Heart right ventricle (tissue), 16 donors: ENCODE measurements around the gene ITIH3. TPM values are rescaled to one million over a fixed set of nuclear protein-coding genes. Genes with fewer than 3 reads are reported as not detected.

Experiments
- ATAC-seq, 8 donors: fragments of 200-7000 bp; cut with Tn5 transposase; one replicate each; pipeline ENCODE4 v1.9.1; 2020; ENCODE audit warnings: mild to moderate bottlenecking in 8 of 8, moderate library complexity in 8 of 8, moderate number of reproducible peaks in 1 of 8
- DNase-seq, 2 donors: peaks; one replicate each; pipeline ENCODE4 v3.0.0-alpha.2; 2020
- H3K27ac ChIP-seq, 10 donors: fragments of 200-600 bp; sonication (generic) in 2 of 10; one replicate each; pipeline versions ENCODE4 v1.5.0 to v1.8.0; 2020 to 2022; ENCODE audit warnings: mild to moderate bottlenecking in 3 of 10
- H3K27me3 ChIP-seq, 7 donors: fragments of 200-600 bp; one replicate each; pipeline ENCODE4 v1.8.0; 2021 to 2022; ENCODE audit warnings: mild to moderate bottlenecking in 2 of 7
- H3K36me3 ChIP-seq, 9 donors: fragments of 200-600 bp; sonication (generic) in 1 of 9; one replicate each; pipeline versions ENCODE4 v1.5.0 to v1.8.0; 2020 to 2022; ENCODE audit warnings: mild to moderate bottlenecking in 2 of 9
- H3K4me1 ChIP-seq, 9 donors: fragments of 200-600 bp; sonication (generic) in 1 of 9; one replicate each; pipeline versions ENCODE4 v1.5.0 to v1.8.0; 2020 to 2022; ENCODE audit warnings: mild to moderate bottlenecking in 4 of 9
- H3K4me3 ChIP-seq, 10 donors: fragments of 200-600 bp; sonication (generic) in 2 of 10; one replicate each; pipeline versions ENCODE4 v1.5.0 to v1.8.0; 2020 to 2022; ENCODE audit warnings: mild to moderate bottlenecking in 7 of 10, moderate library complexity in 2 of 10
- H3K9me3 ChIP-seq, 11 donors: fragments of 200-600 bp in 10 of 11; sonication (generic) in 2 of 11; one replicate each; pipeline versions ENCODE4 v1.5.0 to v1.8.0; 2013 to 2022; ENCODE audit warnings: mild to moderate bottlenecking in 2 of 11, control low read depth in 1 of 11, moderate library complexity in 1 of 11
- WGBS, 2 donors: extraction: QIAGEN DNeasy Blood & Tissue Kit; methylation state at CpG; one replicate each; pipeline ENCODE4 v1.1.7; 2013; ENCODE audit warnings: inconsistent platforms in 1 of 2; 5-methylcytosine and 5-hydroxymethylcytosine counted together
- intact Hi-C, 10 donors: fragments of 100-400 bp; cut with DNase I; formaldehyde crosslinking; loops; one replicate each; pipeline versions ENCODE4 v1.11.1 to v1.14.2; 2022
- polyA plus RNA-seq, 2 donors: library from polyadenylated mRNA; stranded (reverse); fragments of 200-250 nt; gene quantifications; one replicate each; pipeline ENCODE4 v1.2.3, GENCODE V29; 2013
- total RNA-seq, 10 donors: library from RNA; stranded (reverse); fragmentation: NEBNext Ultra II Directional in 3 of 10; extraction: Animal tissue kit (Norgen Biotek cat#: 25700) in 3 of 10; gene quantifications; one replicate each; pipeline versions ENCODE4 v1.2.1 to v1.2.4, GENCODE V29; 2021 to 2023
- TF ChIP-seq, protein P1 (sequence below), 9 donors: fragments of 200-600 bp; sonication (generic) in 2 of 9; IDR thresholded peaks; one replicate each; pipeline versions ENCODE4 v1.5.0 to v1.8.0; 2021 to 2022; ENCODE audit warnings: antibody characterized with exemption in 9 of 9, mild to moderate bottlenecking in 5 of 9, moderate library complexity in 1 of 9
- donor health status: Arrhythmogenic right ventricular cardiomyopathy.
- donor health status: ischemic (EF 13 %, LVEDD 7.1; RV severe dilation, severe dysfunction).
- donor health status: healthy with polysubstance abuse.
- donor health status: DM: no; HTN: yes; CAD: no.
- donor health status: DM: no; HTN: no; CAD: no.
- donor health status: ischemic (EF 25% LVEDD 6.9; RV normal size, moderate dysfunction).
- donor health status: ischemic (EF 25% LVEDD 5.7; RV mildly dilated, moderate dysfunction).
- donor health status: healthy.
- donor health status: DM: yes; HTN: yes; CAD: no.
- donor health status: Ischemic cardiomyopathy.
- donor health status: ischemic (EF 35%, LVEDD 5.7; RV mildly dilated, moderate dysfunction).
- donor health status: nonischemic (EF 11% LVEDD 7.7; RV severe dilation, severe dysfunction).
- donor health status: DM: yes; HTN: yes; CAD: no.
- donor health status: PGD.
- donor health status: ischemic (EF 29% LVEDD 5.4; RV normal size, mild dysfunction).
- donor health status: nonischemic (EF 23%, LVEDD 6.1; RV moderate dilation, normal function).

ITIH3 gene
- total and polyA plus RNA-seq, 12 donors = 0.13 to 1.3 (median 0.52) TPM

GRCh38 chr3:52813810-52814209 is 19.2 kb downstream of the ITIH3 start:
- no peaks in the 10 kb centered on the region for H3K36me3 ChIP-seq
- ATAC-seq = no peak

DNA sequence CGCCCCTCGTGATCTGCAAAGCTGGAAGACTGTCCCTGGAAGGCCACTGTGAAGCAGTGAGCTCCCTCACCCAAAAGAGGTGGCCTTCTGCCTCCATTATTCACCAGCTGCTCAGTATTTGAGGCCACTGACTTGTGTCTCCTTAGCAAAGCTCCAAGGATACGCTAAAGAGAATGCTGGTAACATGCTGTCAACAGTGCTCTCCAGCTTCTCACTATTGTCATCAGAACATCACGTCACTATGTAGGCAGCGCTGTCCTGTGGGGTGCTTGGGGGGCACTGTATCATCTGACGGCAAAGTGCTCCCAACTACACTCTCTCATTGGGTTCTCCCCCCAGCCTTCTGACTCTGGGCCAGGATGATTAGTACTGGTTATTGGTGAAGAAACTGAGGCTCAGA is 21.6 kb downstream of the ITIH3 start:
- Histone ChIP-seq H3K27me3 (no peaks in the 10 kb centered on the region), H3K9me3 (no peaks in the 10 kb centered on the region), H3K4me3 (no peak overlapping the region), H3K4me1 (no peaks in the 10 kb centered on the region), H3K36me3 (peaks cover 0 to 11% (median 0%) of the 10 kb centered on the region in 9 donors), H3K27ac (no peak overlapping the region)
- no peak for ATAC-seq
- TF ChIP-seq, protein P1, sequence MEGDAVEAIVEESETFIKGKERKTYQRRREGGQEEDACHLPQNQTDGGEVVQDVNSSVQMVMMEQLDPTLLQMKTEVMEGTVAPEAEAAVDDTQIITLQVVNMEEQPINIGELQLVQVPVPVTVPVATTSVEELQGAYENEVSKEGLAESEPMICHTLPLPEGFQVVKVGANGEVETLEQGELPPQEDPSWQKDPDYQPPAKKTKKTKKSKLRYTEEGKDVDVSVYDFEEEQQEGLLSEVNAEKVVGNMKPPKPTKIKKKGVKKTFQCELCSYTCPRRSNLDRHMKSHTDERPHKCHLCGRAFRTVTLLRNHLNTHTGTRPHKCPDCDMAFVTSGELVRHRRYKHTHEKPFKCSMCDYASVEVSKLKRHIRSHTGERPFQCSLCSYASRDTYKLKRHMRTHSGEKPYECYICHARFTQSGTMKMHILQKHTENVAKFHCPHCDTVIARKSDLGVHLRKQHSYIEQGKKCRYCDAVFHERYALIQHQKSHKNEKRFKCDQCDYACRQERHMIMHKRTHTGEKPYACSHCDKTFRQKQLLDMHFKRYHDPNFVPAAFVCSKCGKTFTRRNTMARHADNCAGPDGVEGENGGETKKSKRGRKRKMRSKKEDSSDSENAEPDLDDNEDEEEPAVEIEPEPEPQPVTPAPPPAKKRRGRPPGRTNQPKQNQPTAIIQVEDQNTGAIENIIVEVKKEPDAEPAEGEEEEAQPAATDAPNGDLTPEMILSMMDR (IDR thresholded peaks at IDR 0.05) = no peak
- DNase-seq = no peak
- intact Hi-C loops = no loop called here
- WGBS, 2 donors = 87% methylated on average over 6 of the region's 6 CpGs

More at GRCh38 chr3:52813810-52814209, 19.2 kb downstream of the ITIH3 start:
- intact Hi-C loops = no loop called here
- no peak for DNase-seq
- 80% methylated on average over 8 of the region's 8 CpGs for WGBS, 2 donors
- H3K4me3 ChIP-seq = no peak overlapping the region
- TF ChIP-seq, protein P1 (IDR thresholded peaks at IDR 0.05) = no peak
- no peak overlapping the region for H3K27ac ChIP-seq
- H3K4me1 ChIP-seq = no peaks in the 10 kb centered on the region
- no peaks in the 10 kb centered on the region for H3K9me3 ChIP-seq
- no peaks in the 10 kb centered on the region for H3K27me3 ChIP-seq

- intact Hi-C loops = no loop called here
- Histone ChIP-seq H3K9me3 (no peaks in the 10 kb centered on the region), H3K27me3 (no peaks in the 10 kb centered on the region), H3K4me3 (no peak overlapping the region), H3K4me1 (no peaks in the 10 kb centered on the region), H3K36me3 (peaks cover 0 to 15% (median 0%) of the 10 kb centered on the region in 9 donors), H3K27ac (no peak overlapping the region)
- 92 to 94% methylated on average over 10 of the region's 10 CpGs for WGBS, 2 donors
- TF ChIP-seq, protein P1 (IDR thresholded peaks at IDR 0.05) = no peak
- DNase-seq (no peak), ATAC-seq (peak in 1 of 8 donors; percentile 8)
Measured at GRCh38 chr3:52816654-52817053, 22.1 kb downstream of the ITIH3 start.

DNA sequence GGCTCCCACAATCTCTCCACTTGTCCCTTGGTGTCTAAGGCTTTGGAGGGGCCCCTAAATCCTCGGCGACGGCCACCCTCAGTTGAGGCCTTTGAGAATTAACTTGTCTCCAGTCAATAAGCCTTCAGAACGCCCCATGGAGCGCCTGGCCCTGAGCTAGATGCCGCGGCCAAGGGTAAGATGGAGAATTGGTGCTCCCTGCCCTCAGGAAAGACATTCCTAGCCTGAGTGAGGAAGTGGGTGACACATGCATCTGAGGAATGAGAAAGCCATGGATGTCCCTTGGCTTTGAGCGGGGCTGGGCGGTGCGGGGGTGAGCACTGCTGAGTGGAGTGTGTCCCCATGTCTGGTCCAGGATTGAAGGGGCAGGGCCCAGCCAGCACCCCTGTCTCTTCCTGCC is 22.6 kb downstream of the ITIH3 start:
- 95 to 96% methylated on average over 10 of the region's 10 CpGs for WGBS, 2 donors
- Histone ChIP-seq H3K27ac (no peak overlapping the region), H3K9me3 (no peaks in the 10 kb centered on the region), H3K4me3 (no peak overlapping the region), H3K36me3 (peaks cover 0 to 21% (median 0%) of the 10 kb centered on the region in 9 donors), H3K27me3 (no peaks in the 10 kb centered on the region), H3K4me1 (no peaks in the 10 kb centered on the region)
- TF ChIP-seq, protein P1 (IDR thresholded peaks at IDR 0.05) = no peak
- intact Hi-C loops = no loop called here
- ATAC-seq (peak in 1 of 8 donors; percentile 11), DNase-seq (no peak)
